PFSK-1 (cell line): ENCODE measurements around the gene SLC34A1.

Source experiments
- FOXP2 ChIP-seq: optimal IDR thresholded peaks from 2 replicates; pipeline ENCODE3; 2011; ENCODE audit warnings: borderline replicate concordance, control low read depth, inconsistent platforms; ENCODE audit not compliant: insufficient read depth; ENCODE audit errors: extremely low read length, extremely low read depth
- POLR2AphosphoS5 ChIP-seq: IDR thresholded peaks from 2 replicates; pipeline ENCODE4 v1.6.1; 2012; ENCODE audit warnings: low read depth, mild to moderate bottlenecking, control low read depth, low read length, moderate library complexity
- SIN3A ChIP-seq: IDR thresholded peaks from 2 replicates; pipeline ENCODE4 v1.6.1; 2012; ENCODE audit warnings: mild to moderate bottlenecking, low read length, moderate library complexity, borderline replicate concordance; ENCODE audit not compliant: insufficient read depth
- TAF1 ChIP-seq: IDR thresholded peaks from 2 replicates; pipeline ENCODE4 v1.6.1; 2012; ENCODE audit warnings: low read length, control low read depth, borderline replicate concordance; ENCODE audit not compliant: insufficient read depth
- TF ChIP-seq, protein P1 (sequence below), 2 experiments: IDR thresholded peaks; 2 replicates each; pipeline versions ENCODE4 v1.6.1 to v1.8.0; 2011 to 2012; ENCODE audit warnings: low read depth in 2 of 2, low read length in 2 of 2, control low read depth in 1 of 2, inconsistent platforms in 1 of 2, mild to moderate bottlenecking in 1 of 2, moderate library complexity in 1 of 2; ENCODE audit not compliant: insufficient read depth in 1 of 2

The SLC34A1 gene

DNA sequence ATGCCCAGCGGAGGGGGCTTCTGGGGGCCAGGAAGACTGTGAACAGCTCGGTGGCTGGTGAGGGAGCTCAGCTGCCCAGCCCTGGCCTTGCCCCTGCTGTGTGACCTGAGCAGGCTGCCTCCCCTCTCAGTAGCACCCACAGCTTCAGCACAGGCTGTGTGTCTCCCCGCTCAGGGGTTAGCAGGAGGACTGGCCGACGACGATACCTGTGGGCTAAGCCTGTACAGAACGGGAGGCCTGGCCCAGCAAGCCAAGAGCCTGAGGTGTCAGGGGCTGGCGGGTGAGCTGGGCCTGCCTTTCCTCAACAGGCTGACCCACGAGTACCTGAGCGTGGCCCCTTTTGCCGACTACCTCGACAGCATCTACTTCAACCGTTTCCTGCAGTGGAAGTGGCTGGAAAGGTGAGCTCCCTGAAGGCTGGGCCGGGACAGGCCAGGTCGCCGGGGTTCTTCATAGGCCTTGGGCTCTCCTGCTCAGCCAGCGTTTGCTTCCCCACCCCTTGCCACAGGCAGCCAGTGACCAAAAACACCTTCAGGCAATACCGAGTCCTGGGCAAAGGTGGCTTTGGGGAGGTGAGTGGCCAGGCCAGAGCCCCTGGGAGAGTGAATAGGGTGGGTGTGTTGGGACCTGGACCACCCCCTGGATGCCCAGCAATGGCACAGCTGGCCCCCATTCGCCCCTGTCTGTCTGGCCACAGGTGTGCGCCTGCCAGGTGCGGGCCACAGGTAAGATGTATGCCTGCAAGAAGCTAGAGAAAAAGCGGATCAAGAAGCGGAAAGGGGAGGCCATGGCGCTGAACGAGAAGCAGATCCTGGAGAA lies 48.8 kb downstream of the SLC34A1 start:
- TF ChIP-seq, protein P1, sequence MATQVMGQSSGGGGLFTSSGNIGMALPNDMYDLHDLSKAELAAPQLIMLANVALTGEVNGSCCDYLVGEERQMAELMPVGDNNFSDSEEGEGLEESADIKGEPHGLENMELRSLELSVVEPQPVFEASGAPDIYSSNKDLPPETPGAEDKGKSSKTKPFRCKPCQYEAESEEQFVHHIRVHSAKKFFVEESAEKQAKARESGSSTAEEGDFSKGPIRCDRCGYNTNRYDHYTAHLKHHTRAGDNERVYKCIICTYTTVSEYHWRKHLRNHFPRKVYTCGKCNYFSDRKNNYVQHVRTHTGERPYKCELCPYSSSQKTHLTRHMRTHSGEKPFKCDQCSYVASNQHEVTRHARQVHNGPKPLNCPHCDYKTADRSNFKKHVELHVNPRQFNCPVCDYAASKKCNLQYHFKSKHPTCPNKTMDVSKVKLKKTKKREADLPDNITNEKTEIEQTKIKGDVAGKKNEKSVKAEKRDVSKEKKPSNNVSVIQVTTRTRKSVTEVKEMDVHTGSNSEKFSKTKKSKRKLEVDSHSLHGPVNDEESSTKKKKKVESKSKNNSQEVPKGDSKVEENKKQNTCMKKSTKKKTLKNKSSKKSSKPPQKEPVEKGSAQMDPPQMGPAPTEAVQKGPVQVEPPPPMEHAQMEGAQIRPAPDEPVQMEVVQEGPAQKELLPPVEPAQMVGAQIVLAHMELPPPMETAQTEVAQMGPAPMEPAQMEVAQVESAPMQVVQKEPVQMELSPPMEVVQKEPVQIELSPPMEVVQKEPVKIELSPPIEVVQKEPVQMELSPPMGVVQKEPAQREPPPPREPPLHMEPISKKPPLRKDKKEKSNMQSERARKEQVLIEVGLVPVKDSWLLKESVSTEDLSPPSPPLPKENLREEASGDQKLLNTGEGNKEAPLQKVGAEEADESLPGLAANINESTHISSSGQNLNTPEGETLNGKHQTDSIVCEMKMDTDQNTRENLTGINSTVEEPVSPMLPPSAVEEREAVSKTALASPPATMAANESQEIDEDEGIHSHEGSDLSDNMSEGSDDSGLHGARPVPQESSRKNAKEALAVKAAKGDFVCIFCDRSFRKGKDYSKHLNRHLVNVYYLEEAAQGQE (IDR thresholded peaks at IDR 0.05; ENCODE audit: insufficient read depth in 1 of 2, low read depth in 2 of 2, low read length in 2 of 2), result no peak
- TF ChIP-seq TAF1 (no peak), SIN3A (no peak), FOXP2 (no peak), POLR2AphosphoS5 (no peak)

DNA sequence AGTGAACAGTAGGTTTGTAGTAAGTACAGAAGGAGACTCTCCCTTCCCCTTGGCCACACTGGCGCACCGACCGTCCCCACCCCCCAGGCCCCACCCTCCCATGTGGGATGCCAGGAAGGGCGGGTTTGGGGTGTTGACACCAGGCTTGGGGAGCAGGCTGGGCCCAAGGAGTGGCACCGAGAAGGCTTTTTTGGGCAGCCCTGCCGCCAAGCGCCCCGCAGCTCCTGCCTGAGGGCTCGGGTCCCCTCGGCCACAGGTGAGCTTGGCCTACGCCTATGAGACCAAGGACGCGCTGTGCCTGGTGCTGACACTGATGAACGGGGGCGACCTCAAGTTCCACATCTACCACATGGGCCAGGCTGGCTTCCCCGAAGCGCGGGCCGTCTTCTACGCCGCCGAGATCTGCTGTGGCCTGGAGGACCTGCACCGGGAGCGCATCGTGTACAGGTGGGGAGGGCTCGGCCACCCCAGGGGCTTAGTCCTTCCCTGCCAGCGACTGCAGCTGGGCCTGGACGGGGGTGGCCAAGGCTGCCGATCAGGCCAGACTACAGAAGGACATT lies 49.5 kb downstream of the SLC34A1 start:
- no peak for TF ChIP-seq POLR2AphosphoS5
- no peak for TF ChIP-seq SIN3A
- no peak for TF ChIP-seq TAF1
- TF ChIP-seq FOXP2, result no peak
- TF ChIP-seq, protein P1 (IDR thresholded peaks at IDR 0.05; ENCODE audit: insufficient read depth in 1 of 2, low read depth in 2 of 2, low read length in 2 of 2), result no peak

DNA sequence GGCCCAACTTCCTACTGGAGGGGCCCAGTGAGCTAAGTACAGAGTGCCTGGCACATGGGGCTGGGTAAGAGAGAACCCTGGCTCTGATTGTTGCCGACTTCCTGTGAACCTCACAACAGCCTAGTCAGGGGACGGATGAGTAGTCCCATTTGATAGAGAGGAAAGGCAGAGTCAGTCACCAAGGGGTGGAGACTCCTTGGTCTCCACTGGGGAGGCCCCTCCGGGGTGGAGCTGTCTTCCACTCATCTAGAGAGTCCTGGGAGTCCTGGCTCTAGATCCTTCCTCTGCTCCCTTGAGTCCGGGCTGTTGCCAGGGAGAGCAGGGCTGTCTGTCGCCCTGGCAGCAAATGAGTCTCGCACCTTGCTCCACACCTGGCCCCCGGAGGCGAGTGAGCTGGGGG lies 50.2 kb downstream of the SLC34A1 start:
- TF ChIP-seq TAF1, result no peak
- no peak for TF ChIP-seq FOXP2

DNA sequence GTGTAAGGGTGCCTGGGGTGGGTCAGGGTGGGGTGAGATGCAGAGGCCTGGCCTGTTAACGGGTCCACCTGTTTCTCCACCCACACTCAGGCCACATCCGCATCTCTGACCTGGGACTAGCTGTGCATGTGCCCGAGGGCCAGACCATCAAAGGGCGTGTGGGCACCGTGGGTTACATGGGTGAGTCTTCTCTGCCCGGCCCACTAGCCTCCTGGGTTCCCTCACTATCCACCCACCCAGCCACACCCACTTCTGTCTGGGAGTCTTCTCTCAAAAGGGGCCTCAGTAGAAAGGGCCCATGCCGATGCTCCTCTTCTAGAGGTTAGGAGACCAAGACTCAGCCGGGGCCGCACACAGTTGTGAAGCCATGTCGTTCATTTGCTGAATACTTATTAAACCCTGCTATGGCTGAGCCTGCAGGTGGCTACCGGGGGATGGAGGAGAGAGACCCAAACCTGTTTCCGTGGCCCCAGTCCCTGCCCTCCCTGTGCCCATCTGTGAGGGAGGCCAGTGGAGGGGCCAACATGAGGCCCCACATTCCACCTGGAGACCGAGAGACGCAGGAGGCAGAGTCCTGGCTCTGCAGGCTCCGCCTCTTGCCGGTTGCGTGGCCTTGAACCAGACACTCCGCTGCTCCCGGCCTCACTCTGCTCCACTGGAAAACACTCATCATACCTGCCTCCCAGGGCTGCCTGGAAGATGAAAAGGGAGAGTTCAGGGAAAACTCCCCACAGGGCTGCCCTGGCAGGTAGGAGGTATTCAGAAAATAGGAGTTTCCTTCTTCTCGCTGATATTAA lies 50.9 kb downstream of the SLC34A1 start:
- no peak for TF ChIP-seq TAF1
- TF ChIP-seq POLR2AphosphoS5, result no peak

DNA sequence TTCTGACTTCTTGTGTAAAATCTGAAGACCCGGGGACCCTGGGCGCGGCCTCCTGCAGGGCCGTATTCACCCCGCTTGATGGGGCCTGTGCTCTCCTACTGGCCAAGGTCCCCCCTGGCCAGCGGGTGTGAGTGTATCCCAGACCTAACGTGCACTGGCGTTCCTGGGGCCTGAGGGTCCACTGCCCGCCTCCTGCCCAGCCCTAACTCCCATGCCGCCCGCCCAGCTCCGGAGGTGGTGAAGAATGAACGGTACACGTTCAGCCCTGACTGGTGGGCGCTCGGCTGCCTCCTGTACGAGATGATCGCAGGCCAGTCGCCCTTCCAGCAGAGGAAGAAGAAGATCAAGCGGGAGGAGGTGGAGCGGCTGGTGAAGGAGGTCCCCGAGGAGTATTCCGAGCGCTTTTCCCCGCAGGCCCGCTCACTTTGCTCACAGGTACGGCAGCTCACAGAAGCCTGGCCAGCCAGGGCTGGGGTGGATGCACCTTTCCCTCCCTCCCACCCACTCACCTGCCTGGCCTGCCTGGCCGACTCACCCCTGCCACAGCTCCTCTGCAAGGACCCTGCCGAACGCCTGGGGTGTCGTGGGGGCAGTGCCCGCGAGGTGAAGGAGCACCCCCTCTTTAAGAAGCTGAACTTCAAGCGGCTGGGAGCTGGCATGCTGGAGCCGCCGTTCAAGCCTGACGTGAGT lies 51.8 kb downstream of the SLC34A1 start:
- TF ChIP-seq POLR2AphosphoS5 (no peak), TAF1 (no peak)
- TF ChIP-seq, protein P1 (IDR thresholded peaks at IDR 0.05; ENCODE audit: insufficient read depth in 1 of 2, low read depth in 2 of 2, low read length in 2 of 2), result no peak

DNA sequence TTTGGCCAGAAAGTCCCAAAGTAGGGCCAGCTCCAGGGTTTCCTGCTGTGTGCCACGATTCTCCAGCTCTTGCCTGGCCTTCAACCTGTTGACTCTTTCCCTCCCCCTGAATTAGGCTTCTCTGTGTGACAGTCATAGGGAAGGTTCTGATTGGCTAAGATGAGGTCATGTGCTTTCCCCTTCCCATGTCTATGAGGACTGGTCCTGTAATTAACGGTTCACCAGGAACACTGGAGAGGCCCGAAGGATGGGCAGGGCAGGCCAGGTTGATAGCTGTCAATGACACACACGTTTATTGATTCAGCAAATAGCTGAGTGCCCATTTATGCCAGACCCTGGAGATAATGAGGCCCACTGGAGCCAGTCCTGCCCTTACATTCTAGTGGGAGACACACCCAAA lies 53.4 kb downstream of the SLC34A1 start:
- TF ChIP-seq SIN3A, result no peak
- TF ChIP-seq FOXP2, result no peak
- no peak for TF ChIP-seq POLR2AphosphoS5
- TF ChIP-seq, protein P1 (IDR thresholded peaks at IDR 0.05; ENCODE audit: insufficient read depth in 1 of 2, low read depth in 2 of 2, low read length in 2 of 2), result no peak
- TF ChIP-seq TAF1, result no peak
